GM20431 (cell line): Measurements from ENCODE around the gene HES1.

ENCODE experiments used
- in situ Hi-C: fragments of 300-500 bp; cut with MseI, MboI; formaldehyde crosslinking; loops from one replicate; pipeline ENCODE4 v1.15.0; 2020; ENCODE audit warnings: low sequenced_read_pairs; ENCODE audit not compliant: unreplicated experiment

The HES1 gene

DNA sequence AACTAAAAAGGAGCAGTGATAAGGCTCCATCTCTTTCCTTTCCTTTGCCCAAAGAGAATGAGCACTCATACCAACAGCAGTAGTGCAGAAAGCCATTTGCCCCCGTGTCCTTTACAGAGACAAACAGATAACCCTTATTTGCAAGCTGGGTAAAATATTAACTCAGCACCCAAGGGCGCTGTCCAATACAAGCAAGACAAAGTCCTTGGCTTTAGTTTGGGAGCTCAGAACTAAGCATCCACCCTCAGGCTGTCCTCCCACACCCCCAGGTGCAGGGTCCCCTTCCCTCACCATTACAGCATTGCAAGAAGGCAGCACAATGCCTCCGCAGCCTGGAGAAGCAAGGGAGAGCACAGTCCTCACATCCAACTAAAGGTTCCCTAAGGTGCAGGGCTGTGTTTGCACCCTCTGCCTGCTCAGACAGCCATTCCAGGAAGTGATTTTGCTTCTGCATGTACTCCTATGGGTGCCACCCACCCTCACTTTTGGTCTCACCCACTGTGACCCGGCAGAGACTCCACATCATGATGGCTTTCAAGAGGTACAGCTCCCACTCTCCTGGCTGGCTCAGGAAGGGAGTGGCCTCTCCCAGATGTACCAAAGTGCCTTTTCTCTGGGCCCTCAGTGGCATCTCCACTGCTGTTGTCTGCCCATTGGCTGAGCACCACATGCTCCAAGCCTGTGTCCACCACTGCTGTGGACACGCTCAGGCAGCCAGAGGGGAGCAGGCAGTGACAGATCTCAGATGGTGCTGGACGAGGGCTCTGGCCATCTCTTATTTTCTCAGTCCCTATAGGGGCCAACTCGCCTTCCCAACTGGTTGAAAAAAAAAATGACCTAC lies 34.1 kb upstream of the HES1 start:
- in situ Hi-C loops = no loop called here

DNA sequence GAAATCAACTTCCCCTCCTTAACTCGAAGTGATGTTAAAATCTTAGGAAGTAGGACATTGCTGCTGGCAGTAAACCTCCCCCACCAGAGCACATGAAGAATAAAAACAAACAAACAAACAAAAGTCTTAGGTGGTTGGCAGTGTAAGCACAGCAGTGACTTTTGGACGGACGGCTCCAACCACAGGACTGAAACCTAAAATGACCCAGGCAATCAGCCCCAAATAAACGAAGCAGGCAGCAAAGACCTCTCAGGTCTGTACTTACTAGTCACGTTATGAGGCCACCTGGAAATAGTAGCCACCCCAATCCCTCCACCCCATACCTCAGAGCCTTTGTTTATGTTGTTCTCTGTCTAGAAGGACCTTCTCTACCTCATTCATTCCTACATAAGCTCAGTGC lies 33.5 kb upstream of the HES1 start:
- in situ Hi-C loops = no loop called here

DNA sequence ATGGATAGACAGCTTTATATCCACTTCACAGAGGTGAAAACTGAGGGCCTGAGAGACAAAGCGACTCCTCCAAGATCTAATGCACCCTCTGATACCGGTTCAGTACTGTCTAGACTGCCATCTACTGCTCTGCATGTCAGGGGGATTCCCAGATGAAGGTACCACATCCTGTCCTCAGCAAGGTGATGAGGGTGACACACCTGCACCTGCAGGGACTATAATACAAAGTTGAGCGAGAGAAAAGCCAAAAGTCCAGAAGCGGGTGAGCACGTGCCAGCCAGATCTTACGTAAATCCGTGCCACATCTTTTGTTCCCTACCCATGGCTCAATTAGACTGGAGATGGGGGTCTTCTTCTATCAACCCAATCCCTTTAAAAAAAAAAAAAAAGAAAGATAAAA lies 32.4 kb upstream of the HES1 start:
- in situ Hi-C loops = no loop called here

DNA sequence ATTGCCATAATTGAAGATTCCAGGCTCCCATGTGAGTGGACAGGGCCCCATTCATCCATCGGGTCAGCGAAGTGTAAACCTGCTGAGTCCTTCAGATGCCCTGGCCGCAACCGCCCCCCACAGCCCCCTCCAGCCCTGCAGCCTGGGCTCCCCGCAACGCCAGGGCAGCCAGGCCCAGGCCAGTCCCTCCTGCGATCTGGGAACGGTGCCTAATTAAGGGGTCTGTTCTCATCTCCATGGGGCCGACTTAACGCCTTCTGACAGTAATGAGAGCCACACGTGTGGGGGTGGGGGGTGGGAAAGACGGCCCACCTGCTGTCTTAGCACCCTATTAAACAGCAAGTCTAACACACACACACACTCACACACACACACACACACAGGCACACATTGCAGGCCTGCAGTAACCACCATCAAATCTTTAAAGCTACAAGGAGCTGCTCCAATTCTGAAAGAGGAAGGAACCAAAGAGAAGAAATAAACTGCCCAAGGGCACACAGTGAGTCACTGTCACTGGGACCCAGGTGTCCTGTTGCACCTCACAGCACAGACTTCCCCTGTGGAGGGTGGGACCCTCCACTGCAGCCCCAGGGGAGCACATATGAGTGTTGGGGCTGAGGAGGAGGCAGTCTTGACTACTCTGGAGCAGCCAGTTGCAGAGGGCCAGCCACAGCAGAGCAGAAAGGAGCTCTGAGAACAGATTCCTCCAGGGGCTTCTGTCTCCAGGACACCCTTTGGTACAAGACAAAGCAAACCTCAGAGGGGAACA lies 31.8 kb upstream of the HES1 start:
- in situ Hi-C loops = no loop called here

DNA sequence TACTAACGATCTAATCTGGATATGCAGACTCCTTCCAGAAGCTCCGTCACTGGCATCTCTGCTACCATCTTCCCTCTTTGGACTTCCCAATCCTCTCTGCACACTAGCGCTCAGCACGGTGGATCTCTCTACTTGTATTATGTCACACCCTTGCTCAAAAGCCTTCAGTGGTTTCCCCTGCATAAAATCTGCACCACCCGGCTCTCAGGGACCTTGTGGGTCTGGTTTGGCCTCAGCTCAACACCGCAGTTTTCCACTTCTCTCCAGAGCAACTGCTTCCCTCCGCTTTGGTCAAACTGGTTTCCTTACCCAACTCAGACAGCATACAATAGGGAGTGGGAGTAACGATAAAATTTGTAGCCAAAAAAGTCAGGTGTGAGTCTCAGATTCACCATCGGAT lies 30.7 kb upstream of the HES1 start:
- in situ Hi-C loops = no loop called here

DNA sequence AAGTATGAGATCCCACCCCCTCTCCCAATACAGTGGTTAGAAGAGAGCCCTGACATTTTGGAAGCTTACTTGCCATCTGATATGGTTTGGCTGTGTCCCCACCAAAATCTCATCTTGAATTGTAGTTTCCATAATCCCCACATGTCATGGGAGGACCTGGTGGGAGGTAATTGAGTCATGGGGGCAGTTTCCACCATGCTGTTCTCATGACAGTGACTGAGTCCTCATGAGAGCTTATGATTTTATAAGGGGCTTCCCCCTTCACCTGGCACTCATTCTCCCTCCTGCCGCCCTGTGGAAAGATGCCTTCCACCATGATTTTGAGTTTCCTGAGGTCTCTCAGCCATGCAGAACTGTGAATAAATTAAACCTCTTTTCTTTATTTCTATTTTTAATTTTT lies 28.8 kb upstream of the HES1 start:
- in situ Hi-C loops = no loop called here

DNA sequence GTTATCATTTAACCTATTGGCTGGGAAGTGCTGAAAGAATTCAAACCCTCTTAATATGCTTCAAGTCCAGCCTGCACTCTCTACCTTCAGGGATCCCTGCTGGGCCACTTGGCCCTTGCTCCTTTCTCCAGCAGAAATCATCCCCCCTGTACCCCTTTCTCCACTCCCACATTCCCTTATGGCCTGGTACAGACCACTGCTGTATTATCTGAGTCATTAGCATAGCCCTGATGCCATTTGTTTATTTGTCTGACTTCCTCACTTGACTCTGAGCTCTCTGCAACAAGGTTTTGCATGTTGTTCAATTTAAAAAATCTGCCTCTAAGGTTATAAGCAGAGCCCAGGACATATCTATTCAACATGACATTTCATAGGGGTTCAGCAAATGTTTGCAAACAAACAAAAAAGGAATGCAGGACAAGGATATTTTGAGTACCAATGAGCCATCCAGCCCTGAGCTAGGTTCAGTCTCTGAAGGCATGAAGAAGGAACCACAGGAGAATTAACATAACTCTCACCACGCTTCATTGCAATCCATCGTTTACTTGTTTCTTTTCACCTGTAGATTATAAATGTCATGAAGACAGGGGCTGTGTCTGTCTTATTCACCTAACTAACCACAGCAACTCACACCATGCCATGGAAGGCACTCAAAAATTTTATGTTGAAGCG lies 26.6 kb upstream of the HES1 start:
- in situ Hi-C loops = no loop called here

DNA sequence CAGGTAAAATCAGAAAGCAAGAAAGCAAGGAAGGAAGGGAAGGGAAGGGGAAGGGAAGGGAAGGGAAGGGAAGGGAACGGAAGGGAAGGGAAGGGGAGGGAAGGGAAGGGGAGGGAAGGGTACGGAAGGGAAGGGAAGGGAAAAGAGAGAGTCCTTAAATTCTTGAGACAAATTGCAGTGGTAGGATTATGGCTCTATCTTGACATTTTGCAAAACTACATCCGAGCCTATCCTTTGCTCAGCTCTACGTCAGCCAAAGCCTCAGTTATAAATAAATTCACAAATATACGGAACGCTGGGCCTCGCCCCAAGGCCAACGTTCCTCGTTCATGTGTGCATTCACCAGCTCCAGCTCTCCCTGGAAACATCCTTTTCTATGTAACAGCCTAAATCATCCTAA lies 25.5 kb upstream of the HES1 start:
- in situ Hi-C loops = no loop called here

DNA sequence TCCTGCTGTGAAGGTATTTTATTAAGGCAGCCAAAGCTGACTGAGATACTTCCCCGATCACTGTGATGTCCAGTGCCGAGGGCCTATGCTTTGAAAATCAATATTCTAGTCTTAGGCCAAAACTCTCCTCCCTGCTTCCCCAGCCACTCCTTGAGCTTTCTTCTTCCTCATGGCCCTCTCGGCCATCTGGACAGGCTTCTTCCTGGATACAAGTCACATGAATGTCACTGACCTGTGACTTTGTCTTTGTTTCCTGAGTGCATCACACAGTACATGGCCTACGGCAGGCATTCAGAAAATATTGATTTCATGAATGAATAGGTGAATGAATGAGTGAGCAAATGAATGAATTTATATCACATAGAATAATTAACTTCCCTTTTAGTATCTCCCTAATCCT lies 24.6 kb upstream of the HES1 start:
- in situ Hi-C loops = no loop called here

DNA sequence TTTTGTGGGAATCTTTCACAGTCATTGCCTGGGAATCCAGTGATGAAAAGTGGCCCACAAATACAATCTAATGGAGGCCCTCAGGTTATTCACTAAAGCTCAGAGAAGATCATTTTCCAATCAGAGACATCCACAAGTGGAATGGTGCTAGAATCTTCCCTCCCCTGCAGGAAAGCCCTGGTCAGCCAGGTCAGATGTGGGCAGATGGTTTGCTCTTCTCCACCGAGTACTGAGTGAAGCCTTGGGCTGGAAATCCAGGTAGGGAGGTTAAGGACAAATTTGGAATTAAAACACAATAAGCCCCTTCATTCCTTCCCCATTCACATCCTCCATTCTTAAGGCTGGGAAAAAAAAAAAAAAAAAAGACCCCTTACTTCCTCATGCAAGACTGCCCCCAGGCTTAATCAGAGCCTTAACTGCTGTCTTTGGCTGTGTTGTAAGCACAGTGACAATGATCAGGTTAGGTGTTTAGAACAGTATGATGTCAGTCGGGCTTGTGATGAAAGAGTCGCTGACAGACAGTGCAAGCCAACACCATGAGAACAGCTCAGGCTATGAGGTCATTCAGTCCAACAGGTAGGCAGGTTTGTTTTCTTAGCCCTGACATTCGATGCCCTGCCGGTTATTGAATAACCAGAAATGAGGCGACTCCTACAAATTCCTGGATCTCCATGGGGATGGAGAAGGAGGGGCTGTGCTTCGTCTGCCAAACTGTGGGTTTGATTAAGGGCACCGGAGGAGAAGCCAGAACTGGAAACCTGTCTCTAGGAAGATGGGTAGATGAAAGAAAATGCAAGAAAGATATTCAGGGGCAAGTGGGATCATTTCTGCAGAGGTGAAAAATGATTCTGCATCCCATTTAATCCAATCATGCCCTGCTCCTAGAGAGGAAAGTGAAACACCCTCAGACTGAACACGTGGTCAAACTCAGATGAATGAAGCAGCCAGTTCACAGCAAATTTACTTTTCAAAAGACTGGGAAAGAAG lies 23.5 kb upstream of the HES1 start:
- in situ Hi-C loops = no loop called here

DNA sequence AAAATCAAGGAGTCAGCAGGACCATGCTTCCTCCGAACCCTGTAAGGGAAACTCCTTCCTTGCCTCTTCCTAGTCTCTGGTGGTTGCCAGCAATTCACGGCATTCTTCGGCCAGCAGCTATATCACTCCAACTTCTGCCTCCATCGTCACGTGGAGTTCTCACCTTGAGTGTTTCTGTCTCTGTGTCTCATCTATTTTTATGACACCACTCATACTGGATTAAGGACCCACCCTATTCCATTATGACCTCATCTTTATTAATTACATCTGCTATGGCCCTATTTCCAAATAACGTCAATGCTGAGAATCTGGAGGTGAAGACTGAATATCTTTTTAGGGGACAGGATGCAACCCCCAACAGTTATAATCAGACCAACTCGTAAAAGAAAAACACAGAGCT lies 21.8 kb upstream of the HES1 start:
- in situ Hi-C loops = no loop called here

DNA sequence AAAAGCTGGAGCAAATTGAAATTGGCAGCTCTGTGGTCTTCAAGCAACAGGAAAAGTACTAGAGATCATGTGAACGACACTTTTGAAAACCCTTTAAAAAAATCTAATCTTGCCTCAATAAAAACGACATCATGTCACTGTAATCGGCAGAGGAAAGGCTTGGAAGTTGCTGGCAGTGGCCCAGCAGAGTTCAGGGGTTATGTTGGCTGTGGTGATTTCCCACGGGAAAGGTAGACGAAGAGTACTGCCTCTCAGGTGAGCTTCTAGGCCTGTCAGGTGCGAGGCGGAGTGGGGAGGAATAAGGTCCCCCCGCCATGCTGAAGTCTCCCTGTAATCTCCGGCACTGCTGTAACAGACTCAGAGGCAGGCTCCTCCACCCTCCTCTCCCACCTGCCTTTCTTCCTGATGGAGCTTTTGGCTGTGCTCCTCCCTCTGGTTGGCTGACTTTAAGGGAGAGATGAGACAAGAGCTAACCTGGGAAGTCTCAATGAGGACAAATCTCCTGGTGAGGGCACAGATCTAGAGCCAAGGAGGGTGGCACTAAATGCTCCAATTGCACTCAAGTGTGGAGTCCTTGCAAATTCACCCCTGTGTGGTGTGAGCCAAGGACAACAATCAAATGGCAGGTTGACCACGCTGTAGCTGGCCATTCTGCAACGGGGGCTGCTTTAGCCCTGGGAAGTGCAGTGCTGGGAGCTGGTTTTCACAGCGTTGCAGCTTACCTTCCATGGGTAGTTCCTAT lies 18.7 kb upstream of the HES1 start:
- in situ Hi-C loops = no loop called here

DNA sequence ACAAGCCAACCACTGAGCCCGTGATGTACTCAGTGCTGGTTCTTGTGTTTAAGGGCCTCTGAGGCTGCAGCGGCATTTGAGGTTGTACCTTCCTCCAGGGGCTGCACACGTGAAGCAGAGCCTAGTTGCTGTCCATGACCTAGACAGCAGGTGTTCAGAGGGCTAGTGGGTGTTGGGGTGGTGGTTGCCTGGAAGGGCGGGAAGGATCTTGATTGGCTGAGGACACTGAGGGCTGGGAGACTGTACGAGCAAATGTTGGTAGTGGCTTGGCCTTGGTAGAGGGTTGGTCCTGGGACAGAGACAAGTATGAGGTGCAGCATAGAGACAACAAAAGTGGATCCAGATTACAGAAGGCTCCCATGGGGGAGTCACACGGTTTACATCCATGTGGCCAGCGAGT lies 17.0 kb upstream of the HES1 start:
- in situ Hi-C loops = no loop called here

DNA sequence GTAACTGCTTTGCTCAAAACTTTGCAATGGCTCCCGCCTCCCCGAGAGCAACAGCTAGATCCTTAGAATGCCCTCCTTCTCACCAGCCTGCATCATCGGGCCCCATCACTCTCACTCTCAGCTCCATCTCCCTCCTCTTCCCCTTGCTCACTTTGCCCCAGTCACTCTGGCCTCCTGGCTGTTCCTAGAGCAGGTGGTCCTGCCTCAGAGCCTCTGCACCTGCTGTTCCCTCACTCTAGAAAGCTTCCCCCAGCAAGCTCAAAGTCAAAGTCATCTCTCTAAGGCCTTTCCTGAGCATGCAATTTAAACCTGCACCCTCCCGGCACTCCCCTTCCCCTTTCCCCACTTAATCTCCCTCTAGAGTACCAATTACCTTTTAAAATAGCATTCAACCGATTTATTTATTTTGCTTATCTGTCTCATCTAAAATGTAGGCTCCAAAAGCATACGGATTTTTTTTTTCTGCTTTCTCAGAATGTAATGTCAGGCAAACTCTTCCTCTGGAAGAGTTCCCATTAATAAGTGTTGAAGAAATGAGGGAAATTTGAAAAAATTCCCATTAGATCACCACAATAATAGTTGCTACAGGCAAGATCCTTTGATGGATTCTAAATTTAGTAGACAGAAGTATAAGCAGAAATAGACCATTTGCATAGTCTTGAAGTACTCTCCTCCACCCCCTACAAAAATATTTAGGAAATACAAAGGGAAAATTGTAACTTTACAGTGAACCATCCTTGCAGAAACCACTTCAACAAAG lies 15.9 kb upstream of the HES1 start:
- in situ Hi-C loops = no loop called here

DNA sequence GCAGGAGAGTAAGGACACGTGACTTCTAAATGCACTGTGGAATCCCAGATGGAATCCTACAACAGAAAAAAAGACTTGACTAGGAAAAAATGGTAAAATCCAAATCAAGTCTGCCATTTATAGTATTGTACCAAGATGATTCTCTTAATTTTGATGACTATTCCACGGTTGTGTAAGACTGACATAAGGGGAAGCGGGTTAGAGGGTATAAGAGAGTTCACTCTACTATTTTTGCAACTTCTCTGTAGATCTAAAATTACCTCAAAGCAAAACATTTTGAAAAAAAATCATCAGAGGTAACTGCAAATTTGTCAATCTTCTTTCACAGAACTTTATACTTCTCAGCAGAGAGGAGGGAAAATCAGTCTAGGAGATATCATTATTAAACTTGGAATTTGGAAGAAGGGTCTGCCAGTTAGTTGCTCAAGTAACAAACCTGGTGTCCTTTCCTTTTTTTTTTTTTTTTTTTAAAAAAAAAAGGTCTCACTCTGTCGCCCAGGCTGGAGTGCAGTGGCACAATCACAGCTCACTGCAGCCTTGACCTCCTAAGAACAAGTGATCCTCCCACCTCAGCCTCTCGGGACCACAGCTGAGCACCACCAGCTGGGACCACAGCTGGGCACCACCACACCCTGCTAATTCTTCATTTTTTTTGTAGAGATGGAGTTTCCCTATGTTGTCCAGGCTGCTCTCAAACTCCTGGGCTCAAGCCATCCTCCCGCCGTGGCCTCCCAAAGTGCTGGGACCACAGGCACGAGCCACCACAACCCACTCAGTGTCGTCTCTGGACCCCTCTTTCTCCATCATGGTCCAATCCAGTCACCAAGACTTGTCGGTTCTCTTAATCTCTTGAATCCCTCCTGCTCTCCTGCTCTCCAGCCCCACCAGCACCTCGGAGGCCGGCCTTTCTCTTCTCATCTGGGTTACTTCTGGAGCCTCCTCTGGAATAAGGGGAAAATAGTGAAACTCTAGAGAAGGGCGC lies 14.9 kb upstream of the HES1 start:
- in situ Hi-C loops = no loop called here

DNA sequence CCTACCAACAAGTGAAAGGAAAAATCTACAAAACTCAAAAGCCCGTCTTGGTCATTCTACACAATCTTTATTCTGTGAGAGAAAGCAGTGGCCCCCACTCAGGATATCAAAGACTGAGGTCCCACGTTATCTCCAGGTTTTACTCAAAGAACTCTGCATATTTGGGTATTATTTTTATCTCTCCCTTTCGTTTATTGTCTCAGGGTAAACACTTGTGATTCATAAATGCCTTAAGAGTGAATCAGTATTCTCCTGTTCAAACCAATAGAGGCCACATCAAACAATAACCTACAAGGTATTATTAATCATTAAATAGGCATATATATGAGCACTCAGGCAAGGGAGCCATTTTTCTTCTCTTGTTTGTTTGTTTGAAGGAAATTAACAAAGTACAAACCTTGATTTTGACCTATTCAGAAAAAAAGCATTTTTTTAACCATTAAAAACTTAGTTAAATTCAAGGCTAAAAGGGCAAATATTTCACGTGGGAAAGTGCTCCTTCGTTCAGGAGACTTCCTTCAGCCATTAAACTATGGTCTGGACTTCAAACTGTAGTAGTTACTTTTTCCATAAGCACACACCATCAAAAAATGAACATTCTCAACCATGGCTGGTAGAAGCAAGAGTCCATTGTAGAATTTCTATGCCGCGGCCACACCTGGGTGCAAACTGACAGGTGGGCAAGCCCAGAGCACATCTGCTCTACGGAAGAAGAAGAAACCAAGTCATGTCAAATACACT lies 13.9 kb upstream of the HES1 start:
- in situ Hi-C loops = no loop called here

DNA sequence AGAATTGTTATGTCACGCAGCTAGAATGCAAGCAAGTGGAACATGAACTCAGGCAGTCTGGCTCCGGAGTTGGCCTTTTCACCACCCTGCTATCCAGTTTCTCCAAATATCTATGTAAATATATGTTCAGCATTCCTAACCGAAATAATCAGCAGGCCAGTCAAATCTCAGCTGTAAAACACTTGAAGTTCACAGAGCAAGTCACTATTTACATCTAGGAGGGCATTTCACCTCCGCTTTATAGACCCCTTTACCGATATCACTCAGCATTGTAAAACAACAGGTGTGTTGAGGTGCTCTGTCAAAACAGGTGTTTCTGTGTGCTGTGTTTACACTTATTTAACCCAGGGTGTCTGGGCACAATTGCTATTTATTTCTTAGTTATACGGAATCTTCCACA lies 12.2 kb upstream of the HES1 start:
- in situ Hi-C loops = no loop called here
